GM12878 (cell line): Measurements from ENCODE around the gene AJM1. TPM values are rescaled to one million over a fixed set of nuclear protein-coding genes. Genes with fewer than 3 reads are reported as not detected.

Source experiments
- ATF7 ChIP-seq: fragments of 450-650 bp; IDR thresholded peaks from 2 replicates; pipeline ENCODE4 v1.6.1; 2016; ENCODE audit warnings: low read depth, mild to moderate bottlenecking
- BCL3 ChIP-seq: IDR thresholded peaks from 2 replicates; pipeline ENCODE4 v1.6.1; 2011; ENCODE audit warnings: borderline replicate concordance, low read depth, mild to moderate bottlenecking, moderate library complexity, low read length; ENCODE audit not compliant: insufficient read depth, poor library complexity, severe bottlenecking
- DPF2 ChIP-seq: fragments of 450-650 bp; IDR thresholded peaks from 2 replicates; pipeline ENCODE4 v1.6.1; 2017; ENCODE audit warnings: mild to moderate bottlenecking
- MXI1 ChIP-seq: fragments of 150-350 bp; IDR thresholded peaks from 2 replicates; pipeline ENCODE4 v1.6.1; 2011; ENCODE audit warnings: low read depth, mild to moderate bottlenecking, inconsistent platforms, low read length, improper control_type of control experiment
- NR2C2 ChIP-seq: IDR thresholded peaks from 2 replicates; pipeline ENCODE4 v1.6.1; 2011; ENCODE audit warnings: borderline replicate concordance, low read depth; ENCODE audit not compliant: control insufficient read depth, insufficient read length
- PAX5 ChIP-seq: IDR thresholded peaks from 2 replicates; pipeline ENCODE4 v1.6.1; 2011; ENCODE audit warnings: low read depth, low read length, borderline replicate concordance
- RELA ChIP-seq: fragments of 450-650 bp; IDR thresholded peaks from 2 replicates; pipeline ENCODE4 v1.8.0; 2014; ENCODE audit warnings: borderline replicate concordance; ENCODE audit not compliant: partially characterized antibody
- SP1 ChIP-seq: IDR thresholded peaks from one replicate; pipeline ENCODE4 v1.6.1; 2011; ENCODE audit warnings: low read depth, low read length
- polyA plus RNA-seq, 11 experiments: library from polyadenylated mRNA; depleted of rRNA in 4 of 11; unstranded in 6 of 11; stranded (reverse) in 5 of 11; fragments of >200 nt; fragmentation: Nextera tagmentation in 4 of 11; fragmentation: Illumina TruSeq in 1 of 11; extraction: Ambion mirVana in 4 of 11; extraction: Trizol in 1 of 11; gene quantifications; 1 replicate in 1 of 11; 2 replicates in 10 of 11; pipeline versions ENCODE4 v1.2.1 to v1.2.3, GENCODE V29; 2011 to 2016; ENCODE audit warnings: inconsistent platforms in 2 of 11, missing spikeins in 2 of 11, low read depth in 1 of 11
- total RNA-seq, 4 experiments: library from RNA; depleted of rRNA in 3 of 4; stranded (reverse); fragments of >200 nt in 3 of 4; fragmentation: Illumina TruSeq in 1 of 4; extraction: Trizol in 1 of 4; gene quantifications; 2 replicates each; pipeline versions ENCODE4 v1.2.1 to v1.2.3, GENCODE V29; 2013 to 2021
- TF ChIP-seq, protein P1 (sequence below): fragments of 150-350 bp; IDR thresholded peaks from 2 replicates; pipeline ENCODE4 v1.6.1; 2016; ENCODE audit warnings: low read depth, low read length

AJM1 gene
- total and polyA plus RNA-seq, 10 of the 15 experiments (the other 5 are each of a cell fraction or from before 2014, with no cell fraction given): 0.06 to 2.5 (median 1.0) TPM; not detected in 2

DNA sequence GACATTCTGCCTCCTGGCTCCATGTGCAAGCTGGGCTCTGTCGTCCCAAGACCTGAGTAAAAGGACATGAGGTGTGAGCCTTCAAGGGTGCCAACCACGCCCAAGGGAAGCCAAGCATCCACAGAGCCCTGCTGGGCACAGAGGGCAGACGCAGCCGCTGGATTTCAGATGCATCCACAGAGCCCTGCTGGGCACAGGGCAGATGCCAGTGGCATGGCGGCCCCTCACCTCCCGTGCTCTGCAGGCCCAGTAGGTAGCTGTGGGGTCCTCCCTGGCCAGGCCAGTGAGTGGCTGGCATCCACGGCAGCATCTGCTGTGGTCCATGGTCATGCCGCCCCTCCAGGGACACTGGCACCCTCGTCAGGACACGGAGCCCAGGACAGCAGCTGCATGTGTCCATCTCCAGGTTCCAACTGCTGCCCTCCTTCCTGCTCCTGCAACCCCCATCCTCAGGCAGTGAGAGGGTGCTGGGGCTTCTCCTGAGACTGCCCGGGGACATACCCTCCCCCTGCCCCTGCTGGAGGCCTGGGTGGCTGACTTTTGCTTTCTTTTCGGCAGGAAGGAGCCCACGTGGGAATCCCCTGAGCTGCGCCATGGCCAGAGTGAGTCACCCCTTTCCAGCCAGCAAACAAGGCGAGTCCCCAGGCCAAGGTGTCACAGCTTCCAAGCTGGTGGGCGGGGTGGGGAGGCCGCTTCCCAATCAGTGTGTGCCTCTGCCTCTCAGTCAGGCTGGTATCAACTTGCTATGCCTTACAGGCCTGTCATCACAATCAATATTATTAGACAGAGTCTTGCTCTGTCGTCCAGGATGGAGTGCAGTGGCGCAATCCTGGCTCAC is 40.0 kb downstream of the AJM1 start (continued):
- TF ChIP-seq MXI1 (peak; percentile 94), DPF2 (peak; percentile 73; the same call in 1 of the 2 replicates), NR2C2 (no peak), SP1 (peak; percentile 32), RELA (peak; percentile 95), BCL3 (no peak), ATF7 (peak; percentile 79), PAX5 (peak; percentile 43; the same call in 1 of the 2 replicates)
- TF ChIP-seq, protein P1, sequence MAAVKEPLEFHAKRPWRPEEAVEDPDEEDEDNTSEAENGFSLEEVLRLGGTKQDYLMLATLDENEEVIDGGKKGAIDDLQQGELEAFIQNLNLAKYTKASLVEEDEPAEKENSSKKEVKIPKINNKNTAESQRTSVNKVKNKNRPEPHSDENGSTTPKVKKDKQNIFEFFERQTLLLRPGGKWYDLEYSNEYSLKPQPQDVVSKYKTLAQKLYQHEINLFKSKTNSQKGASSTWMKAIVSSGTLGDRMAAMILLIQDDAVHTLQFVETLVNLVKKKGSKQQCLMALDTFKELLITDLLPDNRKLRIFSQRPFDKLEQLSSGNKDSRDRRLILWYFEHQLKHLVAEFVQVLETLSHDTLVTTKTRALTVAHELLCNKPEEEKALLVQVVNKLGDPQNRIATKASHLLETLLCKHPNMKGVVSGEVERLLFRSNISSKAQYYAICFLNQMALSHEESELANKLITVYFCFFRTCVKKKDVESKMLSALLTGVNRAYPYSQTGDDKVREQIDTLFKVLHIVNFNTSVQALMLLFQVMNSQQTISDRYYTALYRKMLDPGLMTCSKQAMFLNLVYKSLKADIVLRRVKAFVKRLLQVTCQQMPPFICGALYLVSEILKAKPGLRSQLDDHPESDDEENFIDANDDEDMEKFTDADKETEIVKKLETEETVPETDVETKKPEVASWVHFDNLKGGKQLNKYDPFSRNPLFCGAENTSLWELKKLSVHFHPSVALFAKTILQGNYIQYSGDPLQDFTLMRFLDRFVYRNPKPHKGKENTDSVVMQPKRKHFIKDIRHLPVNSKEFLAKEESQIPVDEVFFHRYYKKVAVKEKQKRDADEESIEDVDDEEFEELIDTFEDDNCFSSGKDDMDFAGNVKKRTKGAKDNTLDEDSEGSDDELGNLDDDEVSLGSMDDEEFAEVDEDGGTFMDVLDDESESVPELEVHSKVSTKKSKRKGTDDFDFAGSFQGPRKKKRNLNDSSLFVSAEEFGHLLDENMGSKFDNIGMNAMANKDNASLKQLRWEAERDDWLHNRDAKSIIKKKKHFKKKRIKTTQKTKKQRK: no peak
